ENCODE results near the gene SNCB. TPM values are rescaled to one million over a fixed set of nuclear protein-coding genes. Genes with fewer than 3 reads are reported as not detected.

Gene SNCB
- total RNA-seq, 1 experiment from 2014 or later = not detected

DNA sequence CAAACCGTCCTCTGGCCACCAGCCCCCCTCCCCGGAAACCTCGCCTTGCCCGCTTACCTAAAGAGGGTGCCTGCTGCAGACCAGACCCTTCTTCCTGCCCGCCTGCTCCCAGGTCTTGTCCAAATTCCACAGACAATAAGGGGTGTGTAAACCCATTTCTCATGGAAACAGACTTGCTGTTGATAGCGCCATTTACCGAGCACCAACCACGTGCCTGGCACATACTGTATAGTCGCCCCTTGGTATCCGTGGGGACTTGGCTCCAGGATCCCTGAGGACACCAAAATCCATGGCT lies 56.1 kb downstream of the SNCB start:
- no peaks in the 10 kb centered on the region for H3K9me3 ChIP-seq (ENCODE audit: control insufficient read depth in 1 of 2, insufficient read depth in 1 of 2, low read depth in 1 of 2, low read length in 2 of 2)
- no peaks in the 10 kb centered on the region for H3K79me2 ChIP-seq (ENCODE audit: insufficient read depth, low read length)
- ATAC-seq (no peak), DNase-seq (ENCODE audit: low read depth, low spot score) (no peak)
- no peak overlapping the region for H2AFZ ChIP-seq (ENCODE audit: low read depth, low read length, poor library complexity, severe bottlenecking)
- TF ChIP-seq CBX3 (IDR thresholded peaks at IDR 0.05; ENCODE audit: low read depth) = no peak
- TF ChIP-seq, protein P1, sequence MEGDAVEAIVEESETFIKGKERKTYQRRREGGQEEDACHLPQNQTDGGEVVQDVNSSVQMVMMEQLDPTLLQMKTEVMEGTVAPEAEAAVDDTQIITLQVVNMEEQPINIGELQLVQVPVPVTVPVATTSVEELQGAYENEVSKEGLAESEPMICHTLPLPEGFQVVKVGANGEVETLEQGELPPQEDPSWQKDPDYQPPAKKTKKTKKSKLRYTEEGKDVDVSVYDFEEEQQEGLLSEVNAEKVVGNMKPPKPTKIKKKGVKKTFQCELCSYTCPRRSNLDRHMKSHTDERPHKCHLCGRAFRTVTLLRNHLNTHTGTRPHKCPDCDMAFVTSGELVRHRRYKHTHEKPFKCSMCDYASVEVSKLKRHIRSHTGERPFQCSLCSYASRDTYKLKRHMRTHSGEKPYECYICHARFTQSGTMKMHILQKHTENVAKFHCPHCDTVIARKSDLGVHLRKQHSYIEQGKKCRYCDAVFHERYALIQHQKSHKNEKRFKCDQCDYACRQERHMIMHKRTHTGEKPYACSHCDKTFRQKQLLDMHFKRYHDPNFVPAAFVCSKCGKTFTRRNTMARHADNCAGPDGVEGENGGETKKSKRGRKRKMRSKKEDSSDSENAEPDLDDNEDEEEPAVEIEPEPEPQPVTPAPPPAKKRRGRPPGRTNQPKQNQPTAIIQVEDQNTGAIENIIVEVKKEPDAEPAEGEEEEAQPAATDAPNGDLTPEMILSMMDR (IDR thresholded peaks at IDR 0.05 in 2 of 3, conservative IDR thresholded peaks at IDR 0.05 in 1 of 3; ENCODE audit: borderline replicate concordance in 1 of 3, insufficient read depth in 1 of 3, low read depth in 2 of 3, low read length in 2 of 3) = peak in 1 of 3 experiments; percentile 2; a peak in 1 of 6 replicates
- H3K27ac ChIP-seq (ENCODE audit: low read depth, low read length) = no peak overlapping the region
- intact Hi-C loops (cut with micrococcal nuclease) = loop anchor here (1.0 kb wide), 1 partner anchor 45 kb away; no protein-coding TSS in a partner anchor
- H4K20me1 ChIP-seq (ENCODE audit: insufficient read depth) = no peaks in the 10 kb centered on the region
- H3K36me3 ChIP-seq (ENCODE audit: control insufficient read depth in 1 of 2, insufficient read depth in 2 of 2, low read length in 2 of 2) = no peaks in the 10 kb centered on the region
- BruUV-seq (replicated peaks) = no TSS peak
- H3K4me3 ChIP-seq (replicated peaks in 1 of 2; ENCODE audit: low read depth in 1 of 2, low read length in 2 of 2) = no peak overlapping the region
- POLR2A ChIA-PET = no interaction called here
- H3K27me3 ChIP-seq (ENCODE audit: insufficient read depth, low read length) = no peaks in the 10 kb centered on the region
- CTCF ChIA-PET = interaction anchor here (1.0 to 1.5 kb wide), 4 partner anchors 11 to 844 kb away, joined by 3 to 4 read pairs (median 3); no protein-coding TSS in a partner anchor
- no peaks in the 10 kb centered on the region for H3K9me2 ChIP-seq (ENCODE audit: insufficient read depth)
- peaks cover 0 to 18% of the 10 kb centered on the region in 2 experiments; a peak in 2 of 4 replicates for H3K4me1 ChIP-seq (ENCODE audit: control insufficient read depth in 1 of 2, insufficient read depth in 2 of 2, low read length in 2 of 2)
- H3K9ac ChIP-seq (ENCODE audit: low read length) = no peak overlapping the region
- H3K4me2 ChIP-seq (ENCODE audit: low read length) = peak overlapping the region; percentile 29; the same call in 1 of the 2 replicates
- RAD21 ChIA-PET (ENCODE audit: low non-redundant PET in 1 of 2, low total read pairs in 2 of 2, uncharacterized antibody in 2 of 2, unreplicated experiment in 2 of 2) = no interaction called here

DNA sequence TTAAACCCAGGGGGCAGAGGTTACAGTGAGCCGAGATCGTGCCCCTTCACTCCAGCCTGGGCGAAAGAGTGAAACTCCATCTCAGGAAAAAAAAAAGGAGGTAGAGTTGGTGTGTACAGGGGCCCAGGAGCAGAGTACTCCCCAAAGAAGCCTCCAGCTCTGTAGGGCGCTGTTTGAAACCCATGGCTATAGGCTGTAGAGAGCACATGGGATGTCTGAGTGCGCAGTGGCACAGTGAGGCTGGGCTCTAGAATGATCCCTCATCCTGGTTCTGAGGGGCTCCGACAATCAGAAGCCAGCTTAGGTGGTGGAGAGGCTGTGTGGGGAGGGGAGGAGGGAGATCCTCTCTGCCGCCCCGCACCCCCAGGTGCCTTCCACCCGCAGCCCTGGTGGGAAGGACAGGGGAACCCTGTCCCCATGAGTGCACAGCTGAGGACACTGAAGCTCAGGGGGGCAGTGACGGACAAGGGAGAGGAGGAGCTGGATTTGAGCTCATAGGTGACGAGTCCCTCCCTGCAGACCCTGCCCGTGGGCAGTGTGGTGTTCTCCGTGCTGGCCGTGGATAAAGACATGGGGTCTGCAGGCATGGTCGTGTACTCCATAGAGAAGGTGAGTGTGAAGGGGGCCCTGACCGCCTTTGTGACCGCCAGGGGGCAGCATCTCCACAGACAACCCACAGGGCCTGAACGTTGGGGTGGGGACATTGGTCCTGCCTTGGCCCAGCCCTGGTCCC lies 56.6 kb downstream of the SNCB start:
- H3K9ac ChIP-seq (ENCODE audit: low read length) = no peak overlapping the region
- H3K36me3 ChIP-seq (ENCODE audit: control insufficient read depth in 1 of 2, insufficient read depth in 2 of 2, low read length in 2 of 2) = no peaks in the 10 kb centered on the region
- no peak overlapping the region for H3K27ac ChIP-seq (ENCODE audit: low read depth, low read length)
- ChIA-PET CTCF (interaction anchor here (1.0 to 1.5 kb wide), 4 partner anchors 11 to 844 kb away, joined by 3 to 4 read pairs (median 3); no protein-coding TSS in a partner anchor), RAD21 (ENCODE audit: low non-redundant PET in 1 of 2, low total read pairs in 2 of 2, uncharacterized antibody in 2 of 2, unreplicated experiment in 2 of 2) (no interaction called here), POLR2A (no interaction called here)
- no TSS peak for BruUV-seq (replicated peaks)
- ATAC-seq (peak; percentile 83), DNase-seq (ENCODE audit: low read depth, low spot score) (peak; percentile 32)
- no peaks in the 10 kb centered on the region for H3K27me3 ChIP-seq (ENCODE audit: insufficient read depth, low read length)
- H3K4me2 ChIP-seq (ENCODE audit: low read length) = peak overlapping the region; percentile 29
- H2AFZ ChIP-seq (ENCODE audit: low read depth, low read length, poor library complexity, severe bottlenecking) = peak overlapping the region; percentile 26
- H3K79me2 ChIP-seq (ENCODE audit: insufficient read depth, low read length) = no peaks in the 10 kb centered on the region
- peaks cover 0 to 18% of the 10 kb centered on the region in 2 experiments; a peak in 2 of 4 replicates for H3K4me1 ChIP-seq (ENCODE audit: control insufficient read depth in 1 of 2, insufficient read depth in 2 of 2, low read length in 2 of 2)
- no peak for TF ChIP-seq EZH2phosphoT487 (IDR thresholded peaks at IDR 0.05; ENCODE audit: borderline replicate concordance)
- TF ChIP-seq, protein P1 (IDR thresholded peaks at IDR 0.05 in 2 of 3, conservative IDR thresholded peaks at IDR 0.05 in 1 of 3; ENCODE audit: borderline replicate concordance in 1 of 3, insufficient read depth in 1 of 3, low read depth in 2 of 3, low read length in 2 of 3) = peak; percentile 81 to 89 (median 88)
- TF ChIP-seq RAD21 (IDR thresholded peaks at IDR 0.05; ENCODE audit: low read depth) = peak; percentile 90
- no peaks in the 10 kb centered on the region for H4K20me1 ChIP-seq (ENCODE audit: insufficient read depth)
- H3K4me3 ChIP-seq (replicated peaks in 1 of 2; ENCODE audit: low read depth in 1 of 2, low read length in 2 of 2) = no peak overlapping the region
- intact Hi-C loops (cut with micrococcal nuclease) = loop anchor here (1.0 kb wide), 1 partner anchor 46 kb away; no protein-coding TSS in a partner anchor
- no peaks in the 10 kb centered on the region for H3K9me3 ChIP-seq (ENCODE audit: control insufficient read depth in 1 of 2, insufficient read depth in 1 of 2, low read depth in 1 of 2, low read length in 2 of 2)
- H3K9me2 ChIP-seq (ENCODE audit: insufficient read depth) = no peaks in the 10 kb centered on the region

Data from HCT116 (cell line).